ENCODE measurements around the gene SH3BP1.
"Not testable (repeated sequence)": the region's sequence is repeated elsewhere in the genome, so short reads cannot be mapped to it uniquely, and the experiment has no call there.

Gene SH3BP1, protein sequence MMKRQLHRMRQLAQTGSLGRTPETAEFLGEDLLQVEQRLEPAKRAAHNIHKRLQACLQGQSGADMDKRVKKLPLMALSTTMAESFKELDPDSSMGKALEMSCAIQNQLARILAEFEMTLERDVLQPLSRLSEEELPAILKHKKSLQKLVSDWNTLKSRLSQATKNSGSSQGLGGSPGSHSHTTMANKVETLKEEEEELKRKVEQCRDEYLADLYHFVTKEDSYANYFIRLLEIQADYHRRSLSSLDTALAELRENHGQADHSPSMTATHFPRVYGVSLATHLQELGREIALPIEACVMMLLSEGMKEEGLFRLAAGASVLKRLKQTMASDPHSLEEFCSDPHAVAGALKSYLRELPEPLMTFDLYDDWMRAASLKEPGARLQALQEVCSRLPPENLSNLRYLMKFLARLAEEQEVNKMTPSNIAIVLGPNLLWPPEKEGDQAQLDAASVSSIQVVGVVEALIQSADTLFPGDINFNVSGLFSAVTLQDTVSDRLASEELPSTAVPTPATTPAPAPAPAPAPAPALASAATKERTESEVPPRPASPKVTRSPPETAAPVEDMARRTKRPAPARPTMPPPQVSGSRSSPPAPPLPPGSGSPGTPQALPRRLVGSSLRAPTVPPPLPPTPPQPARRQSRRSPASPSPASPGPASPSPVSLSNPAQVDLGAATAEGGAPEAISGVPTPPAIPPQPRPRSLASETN

GRCh38 chr22:37639070-37639760, at the start of gene SH3BP1:
Gene SH3BP1, plus strand, starts transcription at chr22:37639669. Its CDS starts 119 bp downstream, at chr22:37639788.
- DNase-seq (ENCODE audit: low read depth), result no peak

DNA sequence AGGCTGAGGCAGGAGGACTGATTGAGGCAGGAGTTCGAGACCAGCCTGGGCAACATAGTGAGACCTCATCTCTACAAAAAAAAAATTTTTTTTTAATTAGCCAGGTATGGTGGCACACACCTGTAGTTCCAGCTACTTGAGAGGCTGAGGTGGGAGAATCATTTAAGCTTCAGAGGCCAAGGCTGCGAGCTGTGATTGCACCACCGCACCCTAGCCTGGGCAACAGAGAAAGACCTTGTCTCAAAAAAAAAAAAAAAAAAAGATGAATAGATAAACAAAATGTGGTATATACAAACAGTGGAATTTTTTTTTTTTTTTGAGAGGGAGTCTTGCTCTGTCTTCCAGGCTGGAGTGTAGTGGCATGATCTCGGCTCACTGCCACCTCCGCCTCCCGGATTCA, 48.4 kb upstream of the SH3BP1 start:
- DNase-seq (ENCODE audit: low read depth), result not testable (repeated sequence)

GRCh38 chr22:37591823-37592404, 47.6 kb upstream of the SH3BP1 start:
- DNase-seq (ENCODE audit: low read depth), result no peak

- no peak for DNase-seq (ENCODE audit: low read depth)
Measured at GRCh38 chr22:37594237-37594636, 45.2 kb upstream of the SH3BP1 start.

DNA sequence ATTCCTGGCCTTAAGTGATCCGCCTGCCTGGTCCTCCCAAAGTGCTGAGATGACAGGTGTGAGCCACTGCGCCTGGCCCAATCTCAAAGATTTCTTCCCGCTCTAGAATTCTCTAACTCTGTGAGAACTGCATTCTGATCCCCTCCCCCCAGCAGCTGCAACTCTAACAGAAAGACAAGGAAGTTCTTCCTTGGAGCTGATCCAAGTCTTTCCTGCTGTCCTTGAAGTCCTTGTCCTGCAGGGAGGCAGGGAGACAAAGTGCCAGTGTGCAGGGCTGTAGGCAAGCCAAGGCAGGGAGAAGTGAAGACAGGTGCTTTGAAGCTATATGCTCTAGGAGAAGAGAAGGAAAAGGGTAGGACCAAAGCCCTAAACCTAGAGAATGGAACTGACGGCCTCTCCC, 40.3 kb upstream of the SH3BP1 start:
- DNase-seq (ENCODE audit: low read depth), result no peak

DNA sequence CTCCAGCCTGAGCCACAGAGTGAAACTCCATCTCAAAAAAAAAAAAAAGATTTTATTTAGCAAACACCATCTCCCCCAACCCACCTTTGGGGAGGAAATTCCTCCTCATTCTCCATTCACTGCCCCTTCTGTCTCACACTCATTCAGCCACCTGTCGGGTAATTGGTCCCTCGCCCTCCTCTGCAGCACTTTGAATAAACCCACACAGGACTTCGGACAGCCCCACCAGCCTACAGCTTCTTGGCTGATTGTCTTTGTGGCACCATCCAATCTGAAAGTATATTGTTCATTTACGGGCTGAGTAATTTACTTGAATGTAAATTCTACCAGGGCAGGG, 38.3 kb upstream of the SH3BP1 start:
- DNase-seq (ENCODE audit: low read depth), result no peak

- peak; percentile 36 for DNase-seq (ENCODE audit: low read depth)
Measured at GRCh38 chr22:37601540-37602442, 37.7 kb upstream of the SH3BP1 start.

- not testable (repeated sequence) for DNase-seq (ENCODE audit: low read depth)
Measured at GRCh38 chr22:37602546-37603277, 36.8 kb upstream of the SH3BP1 start.

- no peak for DNase-seq (ENCODE audit: low read depth)
Measured at GRCh38 chr22:37604074-37604473, 35.4 kb upstream of the SH3BP1 start.

GRCh38 chr22:37604875-37605274, 34.6 kb upstream of the SH3BP1 start:
- DNase-seq (ENCODE audit: low read depth), result no peak

DNA sequence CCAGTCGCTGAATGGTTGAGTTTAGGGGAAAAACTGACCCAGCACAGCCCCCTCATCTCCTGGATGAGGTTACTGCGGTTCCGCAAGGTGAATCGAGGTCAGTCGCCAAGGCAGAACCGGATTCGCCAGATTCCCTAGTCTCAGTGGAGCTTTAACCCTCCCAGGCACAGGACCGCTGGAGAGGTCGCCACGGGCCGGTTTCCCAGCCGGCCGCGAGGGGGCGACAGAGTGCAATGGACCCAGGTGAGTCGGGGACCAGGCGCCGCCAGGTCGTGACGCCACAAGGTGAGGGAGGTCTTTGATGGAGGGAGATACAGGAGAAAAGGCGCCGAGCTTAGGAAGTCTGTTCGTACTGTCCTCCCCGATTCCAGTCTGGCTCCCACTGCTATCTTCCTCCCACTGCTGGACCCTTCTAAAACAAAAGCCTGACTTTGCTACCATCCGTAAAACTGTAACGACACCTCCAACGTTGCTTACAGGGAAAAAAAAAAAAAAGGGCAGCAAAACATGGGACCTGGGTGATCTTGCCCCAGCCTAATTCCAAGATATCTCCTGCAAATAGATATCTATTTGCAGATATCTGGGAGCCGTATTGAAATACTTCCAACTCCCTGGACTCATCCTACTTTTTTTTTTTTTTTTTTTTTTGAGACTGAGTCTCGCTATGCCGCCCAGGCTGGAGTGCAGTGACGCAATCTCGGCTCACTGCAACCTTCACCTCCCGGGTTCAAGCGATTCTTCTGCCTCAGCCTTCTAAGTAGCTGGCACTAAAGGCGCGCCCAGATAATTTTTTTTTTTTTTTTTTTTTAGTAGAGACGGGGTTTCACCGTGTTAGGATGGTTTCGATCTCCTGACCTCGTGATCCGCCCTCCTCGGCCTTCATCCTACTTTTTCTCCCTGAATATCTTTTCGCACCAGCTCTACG, 32.2 kb upstream of the SH3BP1 start:
- DNase-seq (ENCODE audit: low read depth), result no peak

GRCh38 chr22:37607935-37608476, 31.5 kb upstream of the SH3BP1 start:
- DNase-seq (ENCODE audit: low read depth), result no peak

GRCh38 chr22:37608477-37609239, 30.8 kb upstream of the SH3BP1 start, which contains the start of gene GGA1:
Gene GGA1, plus strand, starts transcription at chr22:37608834. Its CDS starts 27 bp downstream, at chr22:37608861.
- DNase-seq (ENCODE audit: low read depth), result peak; percentile 90

- DNase-seq (ENCODE audit: low read depth), result no peak
Measured at GRCh38 chr22:37609240-37610152, 30.0 kb upstream of the SH3BP1 start.

DNA sequence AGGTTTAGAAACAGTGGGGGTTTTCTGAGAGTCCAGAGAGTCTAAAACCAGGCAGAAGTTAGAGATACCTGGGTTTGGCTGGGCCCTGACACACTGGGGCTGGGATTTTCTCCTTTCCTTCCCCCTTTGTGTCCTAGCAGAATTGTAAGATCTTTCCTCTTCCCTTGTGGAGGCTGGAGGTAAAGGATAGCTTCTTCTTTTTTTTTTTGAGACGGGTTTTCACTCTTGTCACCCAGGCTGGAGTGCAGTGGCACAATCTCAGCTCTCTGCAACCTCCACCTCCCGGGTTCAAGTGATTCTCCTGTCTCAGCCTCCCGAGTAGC, 29.4 kb upstream of the SH3BP1 start:
- DNase-seq (ENCODE audit: low read depth), result not testable (repeated sequence)

GRCh38 chr22:37610480-37611129, 28.9 kb upstream of the SH3BP1 start:
- no peak for DNase-seq (ENCODE audit: low read depth)

GRCh38 chr22:37611207-37611606, 28.3 kb upstream of the SH3BP1 start:
- DNase-seq (ENCODE audit: low read depth), result no peak
